MM.1S (cell line): ENCODE results near the gene PDXDC1.
"Not testable (repeated sequence)": the region's sequence is repeated elsewhere in the genome, so short reads cannot be mapped to it uniquely, and the experiment has no call there.

Experiments
- DNase-seq: peaks from one replicate; pipeline ENCODE4 v3.0.0-alpha.2; 2015
- H2AFZ ChIP-seq: fragments of 300-600 bp; sonication (generic); 2 replicates; pipeline ENCODE4 v1.6.0; 2016; ENCODE audit warnings: antibody characterized with exemption, low read length
- H3F3A ChIP-seq: fragments of 300-600 bp; sonication (generic); 2 replicates; pipeline ENCODE4 v1.6.1; 2016; ENCODE audit warnings: mild to moderate bottlenecking, antibody characterized with exemption, low read length, moderate library complexity, mixed read lengths; ENCODE audit not compliant: insufficient read depth
- H3K27ac ChIP-seq: fragments of 300-600 bp; sonication (generic); 2 replicates; pipeline ENCODE4 v1.5.1; 2016; ENCODE audit warnings: mild to moderate bottlenecking, low read length
- H3K27me3 ChIP-seq: fragments of 300-600 bp; sonication (generic); replicated peaks from 2 replicates; pipeline ENCODE4 v1.6.0; 2016; ENCODE audit warnings: low read length; ENCODE audit not compliant: insufficient read depth
- H3K36me3 ChIP-seq: fragments of 300-600 bp; sonication (generic); replicated peaks from 2 replicates; pipeline ENCODE4 v1.6.1; 2016; ENCODE audit warnings: mild to moderate bottlenecking, low read length, mixed read lengths; ENCODE audit not compliant: insufficient read depth
- H3K4me1 ChIP-seq: fragments of 300-600 bp; sonication (generic); 2 replicates; pipeline ENCODE4 v1.6.1; 2016; ENCODE audit warnings: low read length, mixed read lengths
- H3K4me2 ChIP-seq: fragments of 300-600 bp; sonication (generic); 2 replicates; pipeline ENCODE4 v1.6.0; 2016; ENCODE audit warnings: low read depth, low read length
- H3K4me3 ChIP-seq: fragments of 300-600 bp; sonication (generic); 2 replicates; pipeline ENCODE4 v1.5.1; 2016; ENCODE audit warnings: low read length, mixed read lengths
- H3K79me2 ChIP-seq: fragments of 300-600 bp; sonication (generic); 2 replicates; pipeline ENCODE4 v1.6.1; 2016; ENCODE audit warnings: mixed run types, low read length, mixed read lengths
- H3K9ac ChIP-seq: fragments of 300-600 bp; sonication (generic); 2 replicates; pipeline ENCODE4 v1.6.1; 2016; ENCODE audit warnings: low read length, mixed read lengths
- H3K9me2 ChIP-seq: fragments of 300-600 bp; sonication (generic); replicated peaks from 2 replicates; pipeline ENCODE4 v1.6.1; 2016; ENCODE audit warnings: mild to moderate bottlenecking, low read length, mixed read lengths; ENCODE audit not compliant: insufficient read depth
- H3K9me3 ChIP-seq: fragments of 300-600 bp; sonication (generic); replicated peaks from 2 replicates; pipeline ENCODE4 v1.6.1; 2016; ENCODE audit warnings: mild to moderate bottlenecking, low read length, mixed read lengths; ENCODE audit not compliant: insufficient read depth
- H4K20me1 ChIP-seq: fragments of 300-600 bp; sonication (generic); 2 replicates; pipeline ENCODE4 v1.6.1; 2016; ENCODE audit warnings: mild to moderate bottlenecking, low read length, moderate library complexity, mixed read lengths; ENCODE audit not compliant: insufficient read depth

The PDXDC1 gene

GRCh38 chr16:15159671-15160070 lies 184.8 kb downstream of the PDXDC1 start:
- DNase-seq: not testable (repeated sequence)

GRCh38 chr16:15160571-15160970 lies 185.7 kb downstream of the PDXDC1 start:
- H3K36me3 ChIP-seq, H3K4me1 ChIP-seq, DNase-seq, H3K4me2 ChIP-seq, H3K27ac ChIP-seq, H3K4me3 ChIP-seq, H3K9ac ChIP-seq, H3F3A ChIP-seq, H3K27me3 ChIP-seq, H3K79me2 ChIP-seq, H3K9me2 ChIP-seq, H2AFZ ChIP-seq, H4K20me1 ChIP-seq, H3K9me3 ChIP-seq: not testable (repeated sequence)

More at GRCh38 chr16:15159671-15160070, 184.8 kb downstream of the PDXDC1 start:
- not testable (repeated sequence) for H3K4me3 ChIP-seq, H3K4me1 ChIP-seq, H2AFZ ChIP-seq, H3K27ac ChIP-seq, H3K4me2 ChIP-seq, H3K9me2 ChIP-seq, H3K36me3 ChIP-seq, H3K27me3 ChIP-seq, H3F3A ChIP-seq, H4K20me1 ChIP-seq, H3K9me3 ChIP-seq, H3K9ac ChIP-seq, H3K79me2 ChIP-seq

- H3K36me3 ChIP-seq, H4K20me1 ChIP-seq, H3K4me3 ChIP-seq, H3K79me2 ChIP-seq, H3K27me3 ChIP-seq, H3K4me2 ChIP-seq, H3K9me2 ChIP-seq, DNase-seq, H3K4me1 ChIP-seq, H2AFZ ChIP-seq, H3F3A ChIP-seq, H3K9ac ChIP-seq, H3K9me3 ChIP-seq, H3K27ac ChIP-seq: not testable (repeated sequence)
Observed at GRCh38 chr16:15163055-15163454, 188.2 kb downstream of the PDXDC1 start.

GRCh38 chr16:15166177-15166576 lies 191.4 kb downstream of the PDXDC1 start:
- not testable (repeated sequence) for H3K36me3 ChIP-seq, DNase-seq, H3K9ac ChIP-seq, H3K79me2 ChIP-seq, H4K20me1 ChIP-seq, H3K4me2 ChIP-seq, H3K4me1 ChIP-seq, H2AFZ ChIP-seq, H3K9me2 ChIP-seq, H3K27me3 ChIP-seq, H3F3A ChIP-seq, H3K4me3 ChIP-seq, H3K9me3 ChIP-seq, H3K27ac ChIP-seq

- DNase-seq: not testable (repeated sequence)
Observed at GRCh38 chr16:15168303-15168702, 193.5 kb downstream of the PDXDC1 start.

GRCh38 chr16:15168953-15169652 lies 194.3 kb downstream of the PDXDC1 start:
- not testable (repeated sequence) for H3K79me2 ChIP-seq, H3K4me2 ChIP-seq, H3K36me3 ChIP-seq, H3K27ac ChIP-seq, H3F3A ChIP-seq, H3K9ac ChIP-seq, H3K9me2 ChIP-seq, H3K4me3 ChIP-seq, H2AFZ ChIP-seq, H3K9me3 ChIP-seq, DNase-seq, H4K20me1 ChIP-seq, H3K4me1 ChIP-seq, H3K27me3 ChIP-seq

More at GRCh38 chr16:15168303-15168702, 193.5 kb downstream of the PDXDC1 start:
- H3K36me3 ChIP-seq, H3K4me2 ChIP-seq, H3K9ac ChIP-seq, H3K9me3 ChIP-seq, H3K9me2 ChIP-seq, H3K4me1 ChIP-seq, H4K20me1 ChIP-seq, H3F3A ChIP-seq, H3K27me3 ChIP-seq, H2AFZ ChIP-seq, H3K4me3 ChIP-seq, H3K79me2 ChIP-seq, H3K27ac ChIP-seq: not testable (repeated sequence)

- not testable (repeated sequence) for H3K27ac ChIP-seq, H3K36me3 ChIP-seq, H3K9ac ChIP-seq, H3K79me2 ChIP-seq, H3K9me2 ChIP-seq, DNase-seq, H3K4me2 ChIP-seq, H3K4me3 ChIP-seq, H3F3A ChIP-seq, H3K4me1 ChIP-seq, H2AFZ ChIP-seq, H3K9me3 ChIP-seq, H3K27me3 ChIP-seq, H4K20me1 ChIP-seq
Observed at GRCh38 chr16:15179909-15180308, 205.1 kb downstream of the PDXDC1 start.

GRCh38 chr16:15180946-15181345 lies 206.1 kb downstream of the PDXDC1 start:
- not testable (repeated sequence) for H3K27ac ChIP-seq, H3F3A ChIP-seq, H3K27me3 ChIP-seq, H3K36me3 ChIP-seq, H3K9me3 ChIP-seq, H3K4me3 ChIP-seq, H2AFZ ChIP-seq, H4K20me1 ChIP-seq, DNase-seq, H3K9ac ChIP-seq, H3K79me2 ChIP-seq, H3K4me1 ChIP-seq, H3K4me2 ChIP-seq, H3K9me2 ChIP-seq
